CD4-positive, CD25-positive, alpha-beta regulatory T cell (primary cell): ENCODE measurements around the gene ZNF586. TPM values are rescaled to one million over a fixed set of nuclear protein-coding genes. Genes with fewer than 3 reads are reported as not detected.

Source experiments
- ATAC-seq, 2 donors: fragments of 150-1000 bp; cut with Tn5 transposase; one replicate each; pipeline ENCODE4 v1.10.0; 2021; ENCODE audit warnings: low read depth in 2 of 2, moderate number of reproducible peaks in 2 of 2, moderate library complexity in 1 of 2
- DNase-seq, 3 donors: peaks; one replicate each; pipeline versions ENCODE4 v3.0.0 to v3.0.0-alpha.2; 2012 to 2022; ENCODE audit warnings: mixed read lengths in 1 of 3
- H3K27ac ChIP-seq: one replicate; pipeline ENCODE4 v1.7.0; 2013; ENCODE audit warnings: mild to moderate bottlenecking, low read length; ENCODE audit not compliant: insufficient read depth, poor library complexity, severe bottlenecking
- H3K27me3 ChIP-seq: one replicate; pipeline ENCODE4 v1.7.0; 2013; ENCODE audit warnings: low read length; ENCODE audit not compliant: control insufficient read depth, insufficient read depth
- H3K36me3 ChIP-seq: one replicate; pipeline ENCODE4 v1.7.0; 2013; ENCODE audit warnings: mild to moderate bottlenecking, low read length, moderate library complexity; ENCODE audit not compliant: control insufficient read depth, insufficient read depth
- H3K4me1 ChIP-seq: 2 replicates; pipeline ENCODE4 v1.7.0; 2013; ENCODE audit warnings: mild to moderate bottlenecking, low read length; ENCODE audit not compliant: insufficient read depth, control insufficient read depth, poor library complexity, severe bottlenecking
- H3K4me3 ChIP-seq: one replicate; pipeline ENCODE4 v1.7.0; 2013; ENCODE audit warnings: low read depth, mild to moderate bottlenecking, low read length, moderate library complexity
- H3K9me3 ChIP-seq, 2 experiments: 1 replicate in 1 of 2; 2 replicates in 1 of 2; pipeline ENCODE4 v1.7.0; 2013; ENCODE audit warnings: low read length in 2 of 2, mild to moderate bottlenecking in 1 of 2, moderate library complexity in 1 of 2; ENCODE audit not compliant: control insufficient read depth in 2 of 2
- H3K27ac Mint-ChIP-seq, 3 donors: one replicate each; pipeline ENCODE4 v1.8.0; 2020 to 2022; ENCODE audit warnings: mild to moderate bottlenecking in 3 of 3, mixed read lengths in 3 of 3, moderate library complexity in 2 of 3
- H3K27me3 Mint-ChIP-seq: one replicate; pipeline ENCODE4 v1.8.0; 2022; ENCODE audit warnings: mild to moderate bottlenecking, mixed read lengths
- H3K36me3 Mint-ChIP-seq: one replicate; pipeline ENCODE4 v1.8.0; 2020; ENCODE audit warnings: mixed read lengths
- H3K4me1 Mint-ChIP-seq, 4 donors: one replicate each; pipeline ENCODE4 v1.8.0; 2020 to 2022; ENCODE audit warnings: mixed read lengths in 4 of 4, mild to moderate bottlenecking in 1 of 4
- H3K4me3 Mint-ChIP-seq, 4 donors: one replicate each; pipeline ENCODE4 v1.8.0; 2020 to 2022; ENCODE audit warnings: mild to moderate bottlenecking in 4 of 4, mixed read lengths in 4 of 4, moderate library complexity in 3 of 4
- H3K9me3 Mint-ChIP-seq, 7 donors: one replicate each; pipeline ENCODE4 v1.8.0; 2020 to 2022; ENCODE audit warnings: mixed read lengths in 7 of 7, mild to moderate bottlenecking in 3 of 7, moderate library complexity in 2 of 7
- polyA plus RNA-seq, 4 donors: library from polyadenylated mRNA; unstranded; fragments of 300-500 nt; fragmentation: Illumina TruSeq; gene quantifications; one replicate each; pipeline ENCODE4 v1.2.3, GENCODE V29; 2021
- total RNA-seq: library from RNA; stranded (reverse); gene quantifications from one replicate; pipeline ENCODE4 v1.2.3, GENCODE V29; 2022

The ZNF586 gene
- total and polyA plus RNA-seq, 5 donors from 2014 or later, result 18.7 to 39.4 (median 31.9) TPM

- ATAC-seq (no peak), DNase-seq (no peak)
- Mint-ChIP-seq H3K9me3 (peaks cover 5 to 56% (median 41%) of the 10 kb centered on the region in 7 donors), H3K4me1 (peaks cover 16 to 39% (median 21%) of the 10 kb centered on the region in 4 donors), H3K27me3 (no peaks in the 10 kb centered on the region), H3K36me3 (peaks cover 59% of the 10 kb centered on the region), H3K27ac (no peak overlapping the region), H3K4me3 (peak overlapping the region; percentile 66 to 96 (median 92))
- Histone ChIP-seq H3K9me3 (peaks cover 47 to 58% of the 10 kb centered on the region in 2 experiments), H3K4me3 (peak overlapping the region; percentile 93), H3K36me3 (peaks cover 48% of the 10 kb centered on the region), H3K27me3 (no peaks in the 10 kb centered on the region), H3K4me1 (peaks cover 11% of the 10 kb centered on the region), H3K27ac (no peak overlapping the region)
These were observed 21.4 kb upstream of the ZNF586 start for GRCh38 chr19:57748029-57748428.

- peaks cover 0 to 11% (median 10%) of the 10 kb centered on the region in 4 donors for H3K4me1 Mint-ChIP-seq
- H3K4me3 Mint-ChIP-seq, result no peak overlapping the region
- peaks cover 6 to 92% (median 59%) of the 10 kb centered on the region in 7 donors for H3K9me3 Mint-ChIP-seq
- Histone ChIP-seq H3K27me3 (no peaks in the 10 kb centered on the region), H3K36me3 (peaks cover 70% of the 10 kb centered on the region), H3K27ac (no peak overlapping the region), H3K9me3 (peaks cover 87 to 98% of the 10 kb centered on the region in 2 experiments), H3K4me1 (no peaks in the 10 kb centered on the region), H3K4me3 (peak overlapping the region; percentile 23)
- ATAC-seq (no peak), DNase-seq (no peak)
- no peaks in the 10 kb centered on the region for H3K27me3 Mint-ChIP-seq
- peaks cover 80% of the 10 kb centered on the region for H3K36me3 Mint-ChIP-seq
- no peak overlapping the region for H3K27ac Mint-ChIP-seq
These were observed 15.3 kb upstream of the ZNF586 start for GRCh38 chr19:57754091-57754673.

- Histone ChIP-seq H3K4me3 (peak overlapping the region; percentile 8), H3K27ac (no peak overlapping the region), H3K4me1 (no peaks in the 10 kb centered on the region), H3K9me3 (peaks cover 79 to 98% of the 10 kb centered on the region in 2 experiments), H3K27me3 (no peaks in the 10 kb centered on the region), H3K36me3 (peaks cover 69% of the 10 kb centered on the region)
- H3K27ac Mint-ChIP-seq, result no peak overlapping the region
- H3K4me1 Mint-ChIP-seq, result peaks cover 0 to 11% (median 6%) of the 10 kb centered on the region in 4 donors
- no peak for DNase-seq
- no peak for ATAC-seq
- H3K36me3 Mint-ChIP-seq, result peaks cover 76% of the 10 kb centered on the region
- no peaks in the 10 kb centered on the region for H3K27me3 Mint-ChIP-seq
- H3K4me3 Mint-ChIP-seq, result no peak overlapping the region
- H3K9me3 Mint-ChIP-seq, result peaks cover 8 to 88% (median 54%) of the 10 kb centered on the region in 7 donors
These were observed 14.4 kb upstream of the ZNF586 start for GRCh38 chr19:57755031-57755430.

- Mint-ChIP-seq H3K27me3 (peaks cover 5% of the 10 kb centered on the region), H3K4me3 (no peak overlapping the region), H3K9me3 (peaks cover 4 to 76% (median 36%) of the 10 kb centered on the region in 7 donors), H3K36me3 (peaks cover 59% of the 10 kb centered on the region), H3K4me1 (no peaks in the 10 kb centered on the region), H3K27ac (no peak overlapping the region)
- H3K4me3 ChIP-seq, result peak overlapping the region; percentile 22
- H3K9me3 ChIP-seq, result peaks cover 61 to 83% of the 10 kb centered on the region in 2 experiments
- no peak overlapping the region for H3K27ac ChIP-seq
- H3K4me1 ChIP-seq, result no peaks in the 10 kb centered on the region
- H3K36me3 ChIP-seq, result peaks cover 42% of the 10 kb centered on the region
- no peaks in the 10 kb centered on the region for H3K27me3 ChIP-seq
- ATAC-seq, result no peak
- DNase-seq, result no peak
These were observed 11.5 kb upstream of the ZNF586 start for GRCh38 chr19:57757941-57758340.

- Mint-ChIP-seq H3K36me3 (peaks cover 51% of the 10 kb centered on the region), H3K4me1 (no peaks in the 10 kb centered on the region), H3K4me3 (no peak overlapping the region), H3K9me3 (peaks cover 4 to 70% (median 27%) of the 10 kb centered on the region in 7 donors), H3K27ac (no peak overlapping the region), H3K27me3 (peaks cover 9% of the 10 kb centered on the region)
- H3K27ac ChIP-seq, result no peak overlapping the region
- H3K4me3 ChIP-seq, result no peak overlapping the region
- DNase-seq (no peak), ATAC-seq (no peak)
- peaks cover 30% of the 10 kb centered on the region for H3K36me3 ChIP-seq
- H3K9me3 ChIP-seq, result peaks cover 49 to 72% of the 10 kb centered on the region in 2 experiments
- no peaks in the 10 kb centered on the region for H3K27me3 ChIP-seq
- H3K4me1 ChIP-seq, result no peaks in the 10 kb centered on the region
These were observed 10.4 kb upstream of the ZNF586 start for GRCh38 chr19:57759096-57759495.

GRCh38 chr19:57771417-57771816, 1.9 kb downstream of the ZNF586 start:
- Mint-ChIP-seq H3K27me3 (no peaks in the 10 kb centered on the region), H3K36me3 (peaks cover 44% of the 10 kb centered on the region), H3K9me3 (peaks cover 4 to 56% (median 22%) of the 10 kb centered on the region in 7 donors), H3K4me1 (peaks cover 5 to 38% (median 13%) of the 10 kb centered on the region in 4 donors), H3K27ac (no peak overlapping the region), H3K4me3 (peak overlapping the region; percentile 29 to 97 (median 66))
- Histone ChIP-seq H3K36me3 (peaks cover 43% of the 10 kb centered on the region), H3K4me1 (peaks cover 11% of the 10 kb centered on the region), H3K27me3 (no peaks in the 10 kb centered on the region), H3K9me3 (peaks cover 43 to 56% of the 10 kb centered on the region in 2 experiments), H3K27ac (no peak overlapping the region), H3K4me3 (no peak overlapping the region)
- DNase-seq, result no peak
- no peak for ATAC-seq

GRCh38 chr19:57773488-57773887, 4.0 kb downstream of the ZNF586 start:
- H3K4me3 ChIP-seq, result peak overlapping the region; percentile 31
- peaks cover 5 to 48% (median 13%) of the 10 kb centered on the region in 4 donors for H3K4me1 Mint-ChIP-seq
- H3K27ac ChIP-seq, result no peak overlapping the region
- H3K4me1 ChIP-seq, result peaks cover 11% of the 10 kb centered on the region
- H3K36me3 ChIP-seq, result peaks cover 63% of the 10 kb centered on the region
- ATAC-seq (no peak), DNase-seq (no peak)
- H3K27me3 Mint-ChIP-seq, result no peaks in the 10 kb centered on the region
- no peak overlapping the region for H3K27ac Mint-ChIP-seq
- peaks cover 55% of the 10 kb centered on the region for H3K36me3 Mint-ChIP-seq
- H3K9me3 ChIP-seq, result peaks cover 56 to 76% of the 10 kb centered on the region in 2 experiments
- H3K4me3 Mint-ChIP-seq, result peak overlapping the region in 2 of 4 donors; percentile 46 to 52
- H3K27me3 ChIP-seq, result no peaks in the 10 kb centered on the region
- peaks cover 3 to 70% (median 37%) of the 10 kb centered on the region in 7 donors for H3K9me3 Mint-ChIP-seq
